GM12874 (cell line): ENCODE measurements around the gene NODAL.

Source experiments
- TF ChIP-seq, protein P1 (sequence below): IDR thresholded peaks from 2 replicates; pipeline ENCODE4 v1.5.1; 2011; ENCODE audit warnings: low read depth, mild to moderate bottlenecking, control low read depth, low read length, moderate library complexity; ENCODE audit not compliant: insufficient read depth

Gene NODAL

DNA sequence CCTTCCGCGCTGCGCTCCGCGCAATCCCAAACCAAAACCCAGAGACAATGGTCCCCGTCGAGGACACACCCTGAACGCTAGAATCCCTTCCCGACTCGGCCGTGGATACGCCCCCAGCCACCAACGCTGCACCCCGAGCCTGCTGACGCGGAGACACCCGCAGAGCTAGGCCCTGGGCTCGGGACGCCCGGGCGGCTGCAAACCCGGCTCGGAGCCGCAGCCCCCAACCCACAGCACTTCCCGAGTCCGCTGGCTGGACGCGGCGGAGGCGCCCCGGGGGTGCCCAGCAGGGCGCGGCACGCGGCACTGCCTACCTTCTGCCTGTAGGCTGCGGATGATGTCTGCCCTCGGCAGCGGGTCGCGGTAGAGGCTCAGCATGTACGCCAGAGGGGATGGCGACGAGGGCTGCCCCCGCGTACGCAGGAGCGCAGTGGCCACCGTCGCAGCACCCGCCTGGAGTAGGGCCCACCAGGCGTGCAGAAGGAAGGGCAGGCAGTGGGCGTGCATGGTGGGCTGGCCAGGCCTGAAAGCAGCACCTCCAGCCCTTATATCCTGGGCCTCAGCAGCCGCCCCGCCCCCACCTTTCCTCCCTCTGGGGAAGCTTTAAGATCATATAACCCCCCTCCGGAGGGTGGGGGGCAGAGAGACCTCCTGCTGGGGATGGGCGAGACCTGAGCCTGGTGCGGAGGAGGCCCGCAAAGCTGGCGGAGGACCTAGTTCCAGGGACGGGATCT, at the start of gene NODAL:
Gene NODAL, minus strand, starts transcription at position 521 of the 734 bp plus-strand sequence. Its CDS starts 14 bp downstream, at position 507.
- TF ChIP-seq, protein P1, sequence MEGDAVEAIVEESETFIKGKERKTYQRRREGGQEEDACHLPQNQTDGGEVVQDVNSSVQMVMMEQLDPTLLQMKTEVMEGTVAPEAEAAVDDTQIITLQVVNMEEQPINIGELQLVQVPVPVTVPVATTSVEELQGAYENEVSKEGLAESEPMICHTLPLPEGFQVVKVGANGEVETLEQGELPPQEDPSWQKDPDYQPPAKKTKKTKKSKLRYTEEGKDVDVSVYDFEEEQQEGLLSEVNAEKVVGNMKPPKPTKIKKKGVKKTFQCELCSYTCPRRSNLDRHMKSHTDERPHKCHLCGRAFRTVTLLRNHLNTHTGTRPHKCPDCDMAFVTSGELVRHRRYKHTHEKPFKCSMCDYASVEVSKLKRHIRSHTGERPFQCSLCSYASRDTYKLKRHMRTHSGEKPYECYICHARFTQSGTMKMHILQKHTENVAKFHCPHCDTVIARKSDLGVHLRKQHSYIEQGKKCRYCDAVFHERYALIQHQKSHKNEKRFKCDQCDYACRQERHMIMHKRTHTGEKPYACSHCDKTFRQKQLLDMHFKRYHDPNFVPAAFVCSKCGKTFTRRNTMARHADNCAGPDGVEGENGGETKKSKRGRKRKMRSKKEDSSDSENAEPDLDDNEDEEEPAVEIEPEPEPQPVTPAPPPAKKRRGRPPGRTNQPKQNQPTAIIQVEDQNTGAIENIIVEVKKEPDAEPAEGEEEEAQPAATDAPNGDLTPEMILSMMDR, result no peak

DNA sequence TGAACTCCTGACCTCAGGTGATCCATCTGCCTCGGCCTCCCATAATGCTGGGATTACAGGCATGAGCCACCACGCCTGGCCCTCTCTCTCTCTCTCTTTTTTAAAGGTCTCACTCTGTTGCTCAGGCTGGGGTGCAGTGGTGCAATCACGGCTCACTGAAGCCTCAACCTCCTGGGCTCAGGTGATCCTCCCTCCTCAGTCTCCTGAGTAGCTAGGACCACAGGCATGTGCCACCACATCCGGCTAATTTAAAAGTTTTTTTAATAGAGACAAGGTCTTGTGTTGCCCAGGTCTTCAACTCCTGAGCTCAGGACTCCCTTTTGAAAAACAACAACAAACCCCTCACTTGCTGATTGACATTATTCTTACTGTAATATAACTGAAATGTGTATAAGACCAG, 48.7 kb upstream of the NODAL start:
- TF ChIP-seq, protein P1, result no peak

DNA sequence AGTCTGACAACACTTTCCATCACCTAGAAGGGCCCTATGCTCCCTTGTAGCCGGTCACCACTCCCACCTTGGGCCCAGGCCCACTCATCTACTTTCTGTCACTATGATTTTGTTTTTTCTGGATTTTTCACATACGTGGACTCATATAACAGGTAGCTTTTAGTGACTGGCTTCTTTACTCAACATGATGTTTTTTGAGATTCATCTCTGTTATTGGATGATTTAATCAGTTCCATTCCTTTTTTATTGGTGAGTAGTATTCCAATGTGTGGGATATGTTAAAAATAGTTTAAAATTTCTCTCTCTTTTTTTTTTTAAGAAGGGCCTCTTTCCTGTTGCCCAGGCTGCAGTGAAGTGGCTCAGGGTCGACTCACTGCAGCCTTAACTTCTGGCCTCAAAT, 46.3 kb upstream of the NODAL start:
- TF ChIP-seq, protein P1, result no peak

DNA sequence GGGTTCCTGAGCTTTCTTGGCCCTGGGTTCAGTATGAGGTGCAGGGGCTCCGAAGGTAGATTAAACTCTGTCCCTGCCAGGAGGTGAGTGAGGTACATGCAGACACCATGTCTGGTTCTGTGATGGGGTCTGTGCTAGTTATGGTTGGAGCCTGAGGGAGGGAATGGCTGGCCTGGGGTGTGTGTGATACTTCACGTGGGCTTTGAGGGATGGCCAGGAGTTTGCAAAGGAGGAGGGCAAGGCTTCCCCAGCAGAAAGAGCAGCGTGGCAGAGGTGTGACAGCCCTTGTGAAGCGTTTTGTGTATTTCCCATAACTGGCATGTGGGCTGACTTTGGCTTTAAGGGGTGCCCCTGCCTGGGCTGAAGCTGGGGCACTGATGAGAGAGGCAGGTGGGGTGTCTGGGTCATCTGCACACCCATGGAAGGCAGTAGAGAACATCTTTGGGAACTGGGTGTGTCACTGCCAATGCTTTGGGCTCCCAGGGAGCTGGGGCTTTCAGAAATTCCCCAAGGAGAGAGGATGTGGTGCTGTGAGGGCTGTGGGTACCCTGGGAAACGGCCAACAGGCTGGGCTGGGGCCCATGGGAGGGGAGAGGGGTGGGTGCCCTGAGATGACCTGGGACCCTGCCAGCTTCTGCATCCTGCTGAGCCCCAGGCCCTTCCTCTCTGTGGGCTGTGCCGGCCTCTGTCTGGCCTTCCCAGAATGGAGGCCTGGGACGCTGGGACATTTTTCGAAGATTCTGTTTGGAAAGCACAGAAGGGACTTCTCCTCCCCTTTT, 41.7 kb upstream of the NODAL start:
- TF ChIP-seq, protein P1, result no peak

DNA sequence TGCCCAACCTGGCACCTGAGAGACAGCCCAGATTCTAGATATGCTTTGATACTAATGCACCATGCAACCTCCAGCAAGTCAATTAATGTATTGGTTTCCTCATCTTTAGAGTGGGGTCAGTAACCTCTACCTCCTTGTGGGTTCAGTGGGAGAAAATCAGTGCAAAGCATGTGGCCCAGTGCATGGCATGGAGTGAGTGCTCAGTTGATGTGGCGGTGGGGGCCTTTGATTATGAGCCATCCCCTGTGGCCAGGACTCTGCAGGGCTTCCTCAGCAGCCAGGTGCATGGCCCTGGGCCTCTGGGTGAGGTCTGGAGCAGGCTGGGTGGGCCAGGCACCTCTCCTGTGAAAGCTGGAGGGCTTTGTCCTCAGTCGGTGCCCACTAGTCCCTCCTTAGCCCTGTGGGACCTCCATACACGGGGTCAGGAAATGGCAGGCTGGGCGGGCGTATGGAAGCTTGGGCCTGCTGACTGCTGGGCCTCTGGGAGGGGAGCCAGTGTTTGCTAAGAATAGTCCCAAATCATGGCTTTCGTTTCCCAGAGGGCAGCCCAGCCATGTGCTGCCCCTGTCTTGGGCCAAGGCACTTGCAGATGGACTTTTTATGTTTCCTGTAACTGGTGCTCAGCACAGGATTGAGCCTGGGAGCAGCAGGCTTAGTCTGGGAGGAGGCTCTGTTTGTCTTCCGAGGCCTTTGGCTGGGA, 40.5 kb upstream of the NODAL start:
- TF ChIP-seq, protein P1, result no peak

DNA sequence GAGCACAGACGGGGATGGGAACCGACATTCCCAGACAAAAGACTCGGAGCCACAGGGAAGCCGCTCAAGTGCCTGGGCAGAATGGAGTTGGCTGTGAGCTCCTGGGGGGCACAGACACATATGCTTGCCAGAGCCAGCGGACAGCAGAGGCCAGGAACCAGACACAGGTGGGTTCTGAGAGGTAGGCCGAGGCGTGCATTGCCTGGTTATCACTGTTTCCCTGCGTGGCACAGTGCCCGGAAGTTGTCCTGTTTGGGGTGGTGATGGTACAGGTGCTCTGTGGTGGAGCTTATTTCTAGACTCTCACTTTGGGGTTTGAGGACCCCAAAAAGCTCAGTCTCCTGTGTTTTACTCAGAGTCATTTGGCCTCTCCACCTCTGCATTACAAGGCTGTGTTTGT, 39.6 kb upstream of the NODAL start:
- TF ChIP-seq, protein P1, result no peak

DNA sequence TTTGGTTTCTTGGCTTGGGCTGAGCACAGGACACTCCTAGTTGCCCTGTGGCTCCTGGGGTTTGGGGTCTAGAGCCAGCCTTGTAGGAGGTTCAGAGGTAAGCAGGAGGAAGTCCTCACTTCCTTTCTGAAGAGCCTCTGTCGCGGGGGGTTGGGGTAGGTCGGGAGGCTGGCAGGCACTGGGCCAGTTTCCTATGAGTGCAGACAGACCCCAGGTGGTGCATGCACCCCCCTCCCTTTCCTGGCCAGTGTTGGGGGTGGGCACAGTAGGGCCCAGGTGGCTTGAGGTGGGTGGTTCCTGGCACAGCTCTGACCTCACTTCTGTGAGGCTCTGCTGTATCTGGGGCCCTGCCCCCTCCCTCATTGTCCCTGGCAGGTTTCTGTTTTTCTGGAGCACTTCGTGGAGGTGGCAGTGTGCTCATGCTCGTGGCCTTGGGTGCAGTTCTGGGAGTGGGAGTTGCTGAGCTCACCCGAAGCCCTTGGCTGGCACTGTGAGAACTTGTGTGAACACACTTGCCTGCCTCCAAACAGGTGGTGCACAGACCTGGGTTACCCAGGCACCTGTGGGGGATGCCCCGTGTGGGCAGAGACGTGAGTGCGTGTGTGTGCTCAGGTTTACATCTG, 38.9 kb upstream of the NODAL start:
- TF ChIP-seq, protein P1, result no peak
